Muscle of leg (tissue), 11 donors: ENCODE measurements around the gene DNER. TPM values are rescaled to one million over a fixed set of nuclear protein-coding genes. Genes with fewer than 3 reads are reported as not detected.

Experiments used
- DNase-seq: peaks from one replicate; pipeline ENCODE4 v3.0.0; 2013
- H3K27ac ChIP-seq: one replicate; pipeline ENCODE4 v1.5.1; 2013; ENCODE audit warnings: mild to moderate bottlenecking, low read length, control low read depth
- H3K27me3 ChIP-seq: one replicate; pipeline ENCODE4 v1.6.1; 2013; ENCODE audit warnings: low read length; ENCODE audit not compliant: control insufficient read depth, insufficient read depth
- H3K36me3 ChIP-seq: one replicate; pipeline ENCODE4 v1.6.1; 2013; ENCODE audit warnings: low read length; ENCODE audit not compliant: control insufficient read depth, insufficient read depth
- H3K4me1 ChIP-seq: one replicate; pipeline ENCODE4 v1.6.1; 2013; ENCODE audit warnings: low read length; ENCODE audit not compliant: control insufficient read depth, insufficient read depth
- H3K4me3 ChIP-seq: one replicate; pipeline ENCODE4 v1.5.1; 2013; ENCODE audit warnings: low read length, control low read depth
- H3K9me3 ChIP-seq: replicated peaks from 2 replicates; pipeline ENCODE4 v1.6.1; 2013; ENCODE audit warnings: low read depth, low read length; ENCODE audit not compliant: control insufficient read depth
- WGBS: methylation state at CpG from one replicate; pipeline ENCODE4 v1.1.5; 2013; ENCODE audit warnings: missing lambda C conversion rate; ENCODE audit not compliant: insufficient coverage; 5-methylcytosine and 5-hydroxymethylcytosine counted together
- polyA plus RNA-seq, 8 donors: library from polyadenylated mRNA; unstranded; fragments of 120-200 nt; gene quantifications; one replicate each; pipeline versions ENCODE4 v1.2.1 to v1.2.3, GENCODE V29; 2013; ENCODE audit warnings: inconsistent platforms in 1 of 8, low replicate concordance in 1 of 8; ENCODE audit not compliant: insufficient read length in 8 of 8, insufficient read depth in 1 of 8
- total RNA-seq: library from RNA; stranded (reverse); fragments of 120-200 nt; gene quantifications from one replicate; pipeline ENCODE4 v1.2.4, GENCODE V29; 2013

Gene DNER
- total and polyA plus RNA-seq, 9 donors = 0.57 to 3.2 (median 1.8) TPM

GRCh38 chr2:229446350-229446749, 268.0 kb downstream of the DNER start:
- Histone ChIP-seq H3K27ac (no peak overlapping the region), H3K4me3 (no peak overlapping the region), H3K4me1 (peaks cover 16% of the 10 kb centered on the region), H3K27me3 (no peaks in the 10 kb centered on the region), H3K36me3 (no peaks in the 10 kb centered on the region), H3K9me3 (no peaks in the 10 kb centered on the region)
- no peak for DNase-seq
- WGBS = 85% methylated on average over 4 of the region's 6 CpGs

- Histone ChIP-seq H3K27me3 (no peaks in the 10 kb centered on the region), H3K27ac (peak overlapping the region; percentile 82), H3K9me3 (no peaks in the 10 kb centered on the region), H3K4me1 (peaks cover 16% of the 10 kb centered on the region), H3K36me3 (no peaks in the 10 kb centered on the region), H3K4me3 (no peak overlapping the region)
- WGBS = 57% methylated on average over 6 of the region's 11 CpGs
- DNase-seq = peak; percentile 84
Measured at GRCh38 chr2:229445501-229446211, 268.7 kb downstream of the DNER start.

GRCh38 chr2:229445019-229445418, 269.3 kb downstream of the DNER start:
- WGBS = 75% methylated on average over 5 of the region's 7 CpGs
- Histone ChIP-seq H3K36me3 (no peaks in the 10 kb centered on the region), H3K27me3 (no peaks in the 10 kb centered on the region), H3K4me3 (no peak overlapping the region), H3K27ac (peak overlapping the region; percentile 82), H3K4me1 (peaks cover 16% of the 10 kb centered on the region), H3K9me3 (no peaks in the 10 kb centered on the region)
- peak; percentile 88 for DNase-seq

GRCh38 chr2:229443546-229444268, 270.6 kb downstream of the DNER start:
- DNase-seq = no peak
- Histone ChIP-seq H3K27ac (no peak overlapping the region), H3K4me1 (peaks cover 16% of the 10 kb centered on the region), H3K36me3 (no peaks in the 10 kb centered on the region), H3K4me3 (no peak overlapping the region), H3K9me3 (no peaks in the 10 kb centered on the region), H3K27me3 (no peaks in the 10 kb centered on the region)
- 61% methylated on average over 7 of the region's 13 CpGs for WGBS

GRCh38 chr2:229443141-229443540, 271.2 kb downstream of the DNER start:
- WGBS = 43% methylated on average over 3 of the region's 3 CpGs
- peak; percentile 26 for DNase-seq
- H3K27me3 ChIP-seq = no peaks in the 10 kb centered on the region
- no peaks in the 10 kb centered on the region for H3K9me3 ChIP-seq
- H3K27ac ChIP-seq = no peak overlapping the region
- H3K4me1 ChIP-seq = peaks cover 16% of the 10 kb centered on the region
- H3K4me3 ChIP-seq = no peak overlapping the region
- no peaks in the 10 kb centered on the region for H3K36me3 ChIP-seq

GRCh38 chr2:229438430-229439159, 275.8 kb downstream of the DNER start:
- Histone ChIP-seq H3K9me3 (no peaks in the 10 kb centered on the region), H3K36me3 (no peaks in the 10 kb centered on the region), H3K27me3 (no peaks in the 10 kb centered on the region), H3K27ac (no peak overlapping the region), H3K4me1 (no peaks in the 10 kb centered on the region), H3K4me3 (no peak overlapping the region)
- DNase-seq = no peak
- WGBS = no CpG with 5 or more reads among the region's 6 CpGs

GRCh38 chr2:229437467-229437866, 276.9 kb downstream of the DNER start:
- DNase-seq = no peak
- no peaks in the 10 kb centered on the region for H3K36me3 ChIP-seq
- WGBS = no CpG with 5 or more reads among the region's 2 CpGs
- H3K27me3 ChIP-seq = no peaks in the 10 kb centered on the region
- H3K4me3 ChIP-seq = no peak overlapping the region
- no peaks in the 10 kb centered on the region for H3K4me1 ChIP-seq
- no peak overlapping the region for H3K27ac ChIP-seq
- H3K9me3 ChIP-seq = no peaks in the 10 kb centered on the region

GRCh38 chr2:229434187-229434586, 280.2 kb downstream of the DNER start:
- peaks cover 4% of the 10 kb centered on the region for H3K4me1 ChIP-seq
- no peak for DNase-seq
- no peak overlapping the region for H3K27ac ChIP-seq
- no peak overlapping the region for H3K4me3 ChIP-seq
- no CpG with 5 or more reads among the region's 2 CpGs for WGBS
- H3K9me3 ChIP-seq = no peaks in the 10 kb centered on the region
- H3K36me3 ChIP-seq = no peaks in the 10 kb centered on the region
- H3K27me3 ChIP-seq = no peaks in the 10 kb centered on the region

- WGBS = 100% methylated on average over 1 of the region's 5 CpGs
- H3K4me1 ChIP-seq = peaks cover 4% of the 10 kb centered on the region
- no peaks in the 10 kb centered on the region for H3K9me3 ChIP-seq
- H3K27ac ChIP-seq = no peak overlapping the region
- H3K36me3 ChIP-seq = no peaks in the 10 kb centered on the region
- no peak for DNase-seq
- H3K4me3 ChIP-seq = no peak overlapping the region
- H3K27me3 ChIP-seq = no peaks in the 10 kb centered on the region
Measured at GRCh38 chr2:229433351-229433750, 281.0 kb downstream of the DNER start.

- Histone ChIP-seq H3K27ac (no peak overlapping the region), H3K9me3 (no peaks in the 10 kb centered on the region), H3K36me3 (no peaks in the 10 kb centered on the region), H3K4me1 (peaks cover 4% of the 10 kb centered on the region), H3K4me3 (no peak overlapping the region), H3K27me3 (no peaks in the 10 kb centered on the region)
- WGBS = 60% methylated on average over 1 of the region's 2 CpGs
- peak; percentile 91 for DNase-seq
Measured at GRCh38 chr2:229431327-229431954, 282.9 kb downstream of the DNER start.
